Activated naive CD4-positive, alpha-beta T cell treated with anti-CD3 and anti-CD28 coated beads for 36 hours (primary cell): Measurements from ENCODE around the gene CIAO2A. TPM values are rescaled to one million over a fixed set of nuclear protein-coding genes. Genes with fewer than 3 reads are reported as not detected.
"Not testable (repeated sequence)": the region's sequence is repeated elsewhere in the genome, so short reads cannot be mapped to it uniquely, and the experiment has no call there.

ENCODE experiments used
- CTCF ChIA-PET: fragments of 350-600 bp; sonication (Branson Sonifier 250); formaldehyde crosslinking; loops from one replicate; lab custom pipeline; 2021; ENCODE audit warnings: antibody characterized with exemption; lab: Charles Lee
- DNase-seq: peaks from one replicate; pipeline ENCODE4 v3.0.0-alpha.2; 2020
- H3K27ac Mint-ChIP-seq: one replicate; pipeline ENCODE4 v1.8.0; 2021; ENCODE audit warnings: mild to moderate bottlenecking, mixed read lengths
- H3K27me3 Mint-ChIP-seq: one replicate; pipeline ENCODE4 v1.8.0; 2021; ENCODE audit warnings: low read depth, mixed read lengths
- H3K36me3 Mint-ChIP-seq: one replicate; pipeline ENCODE4 v1.8.0; 2021; ENCODE audit warnings: low read depth, mixed read lengths
- H3K4me1 Mint-ChIP-seq: one replicate; pipeline ENCODE4 v1.8.0; 2021; ENCODE audit warnings: low read depth, mixed read lengths
- H3K4me3 Mint-ChIP-seq: one replicate; pipeline ENCODE4 v1.8.0; 2021; ENCODE audit warnings: mild to moderate bottlenecking, moderate library complexity, mixed read lengths
- H3K9me3 Mint-ChIP-seq: one replicate; pipeline ENCODE4 v1.8.0; 2021; ENCODE audit warnings: mixed read lengths
- intact Hi-C: fragments of 100-400 bp; cut with micrococcal nuclease; formaldehyde crosslinking; loops from one replicate; pipeline ENCODE4 v1.15.1; 2023
- total RNA-seq, 2 experiments: library from RNA; stranded (reverse); gene quantifications; one replicate each; pipeline ENCODE4 v1.2.3, GENCODE V29; 2021

The CIAO2A gene
- total RNA-seq, 2 experiments from 2014 or later, result 105 TPM

DNA sequence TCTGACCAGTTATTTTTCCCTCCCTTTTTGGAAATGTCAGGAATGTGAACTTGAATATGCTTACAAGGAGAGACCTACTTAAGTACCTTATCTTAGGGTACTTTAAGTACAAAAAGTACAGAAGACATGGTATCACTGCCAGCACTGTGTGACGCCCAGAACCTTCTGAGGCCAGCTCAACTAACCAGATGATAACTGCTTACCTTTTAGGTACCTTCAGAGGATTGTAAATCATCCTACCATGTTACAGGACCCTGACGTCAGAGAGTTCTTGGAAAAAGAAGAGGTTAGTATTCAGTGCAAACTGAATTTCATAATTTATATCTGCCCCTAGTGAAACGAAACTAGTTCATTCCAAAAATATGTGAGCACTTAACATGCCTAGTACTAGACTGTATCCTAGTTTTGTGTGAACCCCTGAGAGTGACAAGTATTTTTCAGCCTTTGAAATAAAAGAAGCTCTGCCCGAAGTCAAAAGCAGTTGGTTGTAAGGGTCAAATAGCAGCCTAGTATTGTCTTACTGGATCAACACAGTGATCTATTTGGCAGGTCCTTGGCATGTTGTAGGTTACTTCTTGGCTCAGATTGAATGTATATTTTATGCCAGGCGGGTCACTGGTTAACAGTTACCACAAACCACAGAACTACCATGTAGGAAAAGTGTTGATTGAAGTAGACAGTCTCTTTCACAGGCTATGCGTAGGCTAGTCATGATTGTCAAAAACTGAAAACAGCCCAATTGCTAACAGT, 34.1 kb upstream of the CIAO2A start:
- H3K36me3 Mint-ChIP-seq, result peaks cover 41% of the 10 kb centered on the region
- no peaks in the 10 kb centered on the region for H3K4me1 Mint-ChIP-seq
- DNase-seq, result no peak
- H3K27ac Mint-ChIP-seq, result no peak overlapping the region
- H3K4me3 Mint-ChIP-seq, result no peak overlapping the region
- CTCF ChIA-PET, result interaction anchor here (0.6 kb wide), 1 partner anchor 554 kb away, joined by 5 read pairs; no protein-coding TSS in a partner anchor
- no peaks in the 10 kb centered on the region for H3K27me3 Mint-ChIP-seq
- H3K9me3 Mint-ChIP-seq, result no peaks in the 10 kb centered on the region
- intact Hi-C loops, result no loop called here

DNA sequence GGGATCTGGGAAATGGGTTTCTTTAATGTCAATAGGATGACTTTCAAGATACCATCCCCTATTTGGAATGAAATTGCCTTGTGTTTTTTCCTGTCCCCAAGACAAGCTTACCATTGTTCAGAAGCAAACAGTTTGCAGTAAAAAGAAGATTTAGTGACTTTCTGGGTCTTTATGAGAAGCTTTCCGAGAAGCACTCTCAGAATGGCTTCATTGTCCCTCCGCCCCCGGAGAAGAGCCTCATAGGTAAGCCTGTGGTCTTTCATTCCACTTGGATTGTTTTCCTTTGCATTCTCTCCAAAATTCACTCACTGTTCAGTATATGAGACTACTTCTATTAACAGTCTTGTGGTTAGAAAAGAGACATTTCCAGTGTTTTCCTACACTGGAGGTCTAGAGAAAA, 32.3 kb upstream of the CIAO2A start:
- Mint-ChIP-seq H3K9me3 (no peaks in the 10 kb centered on the region), H3K36me3 (peaks cover 30% of the 10 kb centered on the region), H3K27ac (no peak overlapping the region), H3K4me1 (no peaks in the 10 kb centered on the region), H3K27me3 (no peaks in the 10 kb centered on the region), H3K4me3 (no peak overlapping the region)
- CTCF ChIA-PET, result no interaction called here
- no peak for DNase-seq
- intact Hi-C loops, result no loop called here

DNA sequence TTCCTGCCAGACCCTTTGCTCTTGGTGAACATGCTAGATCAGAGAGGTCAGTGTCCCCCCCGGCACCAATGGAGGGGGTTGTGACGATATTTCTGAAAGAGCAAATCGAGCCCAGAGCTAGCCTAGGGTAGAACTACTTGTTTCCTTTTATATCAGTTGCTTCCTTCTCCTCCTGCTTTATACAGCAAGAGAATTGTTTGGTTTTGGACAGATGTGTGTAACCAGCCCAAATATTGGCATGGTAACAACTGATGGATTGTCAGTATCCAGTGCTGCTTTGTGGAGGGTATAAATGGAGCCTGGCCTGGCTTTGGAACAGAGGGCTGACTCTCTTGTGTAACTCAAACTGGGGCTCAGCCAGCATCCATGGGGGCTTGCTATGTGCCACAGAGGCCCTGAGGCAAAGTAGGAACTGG, 29.3 kb upstream of the CIAO2A start:
- no peak overlapping the region for H3K27ac Mint-ChIP-seq
- H3K4me3 Mint-ChIP-seq, result no peak overlapping the region
- no peaks in the 10 kb centered on the region for H3K9me3 Mint-ChIP-seq
- no peaks in the 10 kb centered on the region for H3K27me3 Mint-ChIP-seq
- no peak for DNase-seq
- no peaks in the 10 kb centered on the region for H3K4me1 Mint-ChIP-seq
- intact Hi-C loops, result no loop called here
- H3K36me3 Mint-ChIP-seq, result peaks cover 30% of the 10 kb centered on the region
- CTCF ChIA-PET, result interaction anchor here (0.7 kb wide), 1 partner anchor 30 kb away, joined by 3 read pairs; no protein-coding TSS in a partner anchor

DNA sequence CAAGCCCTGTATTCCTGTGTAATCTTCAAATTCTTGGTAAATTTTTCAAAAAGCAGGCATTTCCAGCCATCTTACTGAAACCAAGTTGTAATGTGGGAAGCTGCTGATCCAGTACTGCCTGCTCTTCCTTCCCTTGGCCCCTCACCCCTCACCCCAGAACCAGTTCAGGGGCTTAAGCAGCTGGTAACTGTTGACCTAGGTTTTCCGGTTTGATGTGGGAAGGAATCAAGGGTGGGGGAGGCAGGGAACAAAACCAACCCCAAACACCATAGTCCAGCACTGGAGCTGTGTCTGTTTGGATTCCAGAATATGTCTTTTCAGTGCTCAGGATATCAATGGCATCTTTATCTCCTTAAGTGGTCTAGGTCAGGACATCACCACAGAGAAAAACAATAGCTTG, 28.8 kb upstream of the CIAO2A start:
- intact Hi-C loops, result no loop called here
- Mint-ChIP-seq H3K9me3 (no peaks in the 10 kb centered on the region), H3K4me3 (no peak overlapping the region), H3K4me1 (no peaks in the 10 kb centered on the region), H3K36me3 (peaks cover 28% of the 10 kb centered on the region), H3K27ac (no peak overlapping the region), H3K27me3 (no peaks in the 10 kb centered on the region)
- CTCF ChIA-PET, result no interaction called here
- no peak for DNase-seq

DNA sequence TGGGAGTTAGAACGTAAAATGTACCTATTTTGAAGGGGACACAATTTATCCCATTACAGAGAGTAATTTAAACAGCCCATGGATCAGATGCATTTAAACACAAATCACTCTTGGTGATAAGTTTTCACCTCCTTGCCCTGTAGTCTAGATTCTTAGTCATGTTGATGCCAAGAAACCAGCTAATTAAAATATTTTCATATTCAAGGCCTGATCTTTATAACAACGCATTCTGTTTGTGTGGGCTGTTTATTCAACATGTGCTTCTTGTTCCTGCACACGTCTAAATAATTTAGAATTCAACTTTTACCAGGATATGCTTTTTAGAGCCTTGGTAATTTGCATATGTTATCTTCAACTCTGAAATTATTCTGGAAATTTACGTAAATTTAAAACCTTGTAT, 28.0 kb upstream of the CIAO2A start:
- H3K9me3 Mint-ChIP-seq, result no peaks in the 10 kb centered on the region

DNA sequence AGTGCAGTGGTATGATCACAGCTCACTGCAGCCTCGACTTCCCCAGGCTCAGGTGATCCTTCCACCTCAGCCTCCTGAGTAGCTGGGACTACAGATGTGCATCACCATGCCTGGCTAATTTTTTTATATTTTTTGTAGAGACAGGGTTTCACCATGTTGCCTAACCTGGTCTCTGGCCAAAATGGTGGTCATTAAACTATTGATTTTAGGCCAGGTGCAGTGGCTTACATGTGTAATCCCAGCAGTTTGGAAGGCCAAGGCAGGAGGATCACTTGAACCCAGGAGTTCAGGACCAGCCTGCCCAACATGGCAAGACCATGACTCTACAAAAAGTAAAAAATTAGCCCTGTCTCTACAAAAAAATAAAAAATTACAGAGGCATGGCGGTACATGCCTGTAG, 26.7 kb upstream of the CIAO2A start:
- H3K4me1 Mint-ChIP-seq, H3K4me3 Mint-ChIP-seq, DNase-seq, H3K27ac Mint-ChIP-seq, intact Hi-C loops, CTCF ChIA-PET, H3K9me3 Mint-ChIP-seq, H3K27me3 Mint-ChIP-seq: not testable (repeated sequence)
- peaks cover 21% of the 10 kb centered on the region for H3K36me3 Mint-ChIP-seq

More for the DNA sequence above, 28.0 kb upstream of the CIAO2A start:
- Mint-ChIP-seq H3K27ac (no peak overlapping the region), H3K4me3 (no peak overlapping the region), H3K27me3 (no peaks in the 10 kb centered on the region), H3K36me3 (peaks cover 25% of the 10 kb centered on the region), H3K4me1 (no peaks in the 10 kb centered on the region)
- no peak for DNase-seq
- CTCF ChIA-PET, result no interaction called here
- intact Hi-C loops, result no loop called here

DNA sequence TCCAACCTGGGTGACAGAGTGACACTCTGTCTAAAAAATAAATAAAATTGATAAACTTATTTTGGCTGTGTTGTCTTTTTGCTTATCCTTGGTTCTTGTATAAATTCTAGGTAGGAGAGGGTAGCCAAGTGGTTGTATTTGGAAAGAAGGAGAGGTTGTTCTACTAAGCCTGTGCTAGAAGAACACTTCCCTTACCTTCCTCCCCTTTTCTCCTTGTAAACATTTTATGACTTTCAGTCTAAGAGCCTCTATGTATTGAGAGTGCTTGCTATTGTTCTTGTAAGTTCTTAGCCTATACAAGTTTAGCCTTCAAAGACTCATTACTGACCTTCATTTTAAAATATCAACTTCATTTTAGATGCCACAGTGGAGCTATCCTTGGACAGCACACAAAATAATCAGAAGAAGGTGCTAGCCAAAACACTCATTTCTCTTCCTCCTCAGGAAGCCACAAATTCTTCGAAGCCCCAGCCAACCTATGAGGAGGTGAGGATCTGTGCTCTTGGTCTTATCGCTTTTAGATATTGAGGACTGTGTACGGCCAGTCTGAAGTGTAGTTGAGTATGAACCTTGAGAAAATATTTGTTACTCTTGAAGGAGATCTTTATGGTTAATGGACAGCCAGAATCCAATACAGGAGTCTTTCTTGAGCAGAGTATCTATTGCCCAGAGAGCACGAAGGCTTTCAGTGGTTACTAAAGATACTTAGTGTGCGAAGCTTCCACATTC, 24.3 kb upstream of the CIAO2A start:
- no peaks in the 10 kb centered on the region for H3K27me3 Mint-ChIP-seq
- H3K4me3 Mint-ChIP-seq, result no peak overlapping the region
- no peak for DNase-seq
- H3K36me3 Mint-ChIP-seq, result peaks cover 24% of the 10 kb centered on the region
- intact Hi-C loops, result no loop called here
- no peaks in the 10 kb centered on the region for H3K9me3 Mint-ChIP-seq
- peaks cover 3% of the 10 kb centered on the region for H3K4me1 Mint-ChIP-seq
- CTCF ChIA-PET, result interaction anchor here (0.6 to 1.2 kb wide), 2 partner anchors 21 to 944 kb away, joined by 3 to 4 read pairs; no protein-coding TSS in a partner anchor
- no peak overlapping the region for H3K27ac Mint-ChIP-seq

DNA sequence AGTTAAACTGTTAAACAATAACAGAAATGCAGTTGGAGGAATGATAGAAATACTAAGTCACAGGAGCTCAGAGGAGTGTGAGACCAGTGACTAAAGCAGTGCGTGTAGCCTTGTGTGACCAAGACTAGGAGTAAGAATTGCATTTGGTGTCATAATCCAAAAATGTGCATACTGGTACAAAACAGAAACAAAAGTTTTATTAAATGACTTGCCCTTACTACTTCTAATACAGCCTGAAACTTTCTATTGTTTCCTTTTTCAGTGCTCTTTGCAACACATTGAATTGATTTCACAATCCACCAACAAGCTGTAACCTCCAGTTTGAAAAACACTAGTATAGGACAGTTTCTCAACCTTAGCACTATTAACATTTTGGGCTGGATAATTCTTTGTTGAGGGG, 19.3 kb upstream of the CIAO2A start:
- intact Hi-C loops, result no loop called here
- CTCF ChIA-PET, result interaction anchor here (0.6 kb wide), 1 partner anchor 544 kb away, joined by 4 read pairs; no protein-coding TSS in a partner anchor
- DNase-seq, result no peak
- H3K36me3 Mint-ChIP-seq, result peaks cover 19% of the 10 kb centered on the region
- peak overlapping the region; percentile 67 for H3K27ac Mint-ChIP-seq
- H3K4me3 Mint-ChIP-seq, result no peak overlapping the region
- H3K9me3 Mint-ChIP-seq, result no peaks in the 10 kb centered on the region
- H3K4me1 Mint-ChIP-seq, result peaks cover 38% of the 10 kb centered on the region
- no peaks in the 10 kb centered on the region for H3K27me3 Mint-ChIP-seq

DNA sequence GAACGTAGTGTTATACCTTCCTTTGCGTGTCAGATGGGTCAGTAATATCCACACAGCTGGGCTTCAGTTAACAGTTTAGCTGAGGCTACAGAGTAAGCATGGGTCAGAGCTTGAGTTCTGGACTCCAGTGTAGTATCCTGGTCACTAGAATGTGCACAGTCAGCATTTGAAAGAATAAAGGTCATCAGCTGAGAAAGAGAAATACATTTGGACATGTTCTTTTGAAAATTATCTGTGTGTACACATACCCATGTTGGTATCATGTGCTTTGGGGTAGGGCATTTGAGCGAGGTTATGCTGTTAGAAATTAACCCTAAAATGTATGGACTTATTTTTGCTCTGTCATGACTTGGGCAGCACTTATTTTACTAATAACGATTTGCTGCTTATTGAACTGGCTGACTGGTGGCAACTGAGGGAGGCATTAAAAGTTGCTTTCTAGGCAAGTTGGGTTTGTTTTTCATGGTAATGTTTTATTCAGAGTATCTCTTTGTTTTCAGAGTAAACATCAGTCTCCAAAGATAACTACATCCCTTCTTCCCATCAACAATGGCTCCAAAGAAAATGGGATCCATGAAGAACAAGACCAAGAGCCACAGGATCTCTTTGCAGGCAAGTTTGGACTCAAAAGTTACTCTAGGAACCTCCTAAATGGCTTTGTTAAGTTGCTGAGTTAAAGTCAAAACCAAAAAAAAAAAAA, 18.6 kb upstream of the CIAO2A start:
- no peaks in the 10 kb centered on the region for H3K27me3 Mint-ChIP-seq
- peaks cover 16% of the 10 kb centered on the region for H3K36me3 Mint-ChIP-seq
- peak overlapping the region; percentile 67 for H3K27ac Mint-ChIP-seq

DNA sequence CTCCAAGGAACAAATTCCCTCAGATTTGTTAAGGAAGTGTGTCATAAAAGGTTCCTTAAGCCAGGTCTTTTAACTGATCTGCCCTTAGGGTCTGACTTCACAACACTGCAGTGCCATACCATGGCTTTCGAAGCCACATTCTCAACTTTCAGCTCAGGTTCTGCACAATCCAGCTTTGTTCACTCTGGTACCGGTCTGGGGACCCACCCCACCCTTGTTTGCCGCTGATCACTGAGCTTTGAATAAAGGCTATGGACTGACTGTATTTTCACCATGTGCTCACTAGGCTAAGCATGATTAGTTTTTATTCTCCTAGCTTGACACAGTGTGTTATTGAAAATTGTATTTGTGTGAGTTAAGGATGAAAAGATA, 18.0 kb upstream of the CIAO2A start:
- CTCF ChIA-PET, result interaction anchor here (0.5 to 2.0 kb wide), 2 partner anchors 43 to 316 kb away, joined by 3 to 6 read pairs; no protein-coding TSS in a partner anchor
- Mint-ChIP-seq H3K4me1 (peaks cover 42% of the 10 kb centered on the region), H3K9me3 (no peaks in the 10 kb centered on the region), H3K27me3 (no peaks in the 10 kb centered on the region), H3K4me3 (no peak overlapping the region), H3K27ac (peak overlapping the region; percentile 67), H3K36me3 (peaks cover 14% of the 10 kb centered on the region)
- no peak for DNase-seq
- intact Hi-C loops, result no loop called here

More for the DNA sequence above, 18.6 kb upstream of the CIAO2A start:
- CTCF ChIA-PET, result interaction anchor here (0.5 to 2.0 kb wide), 3 partner anchors 42 to 544 kb away, joined by 3 to 6 read pairs (median 4); no protein-coding TSS in a partner anchor
- Mint-ChIP-seq H3K4me1 (peaks cover 38% of the 10 kb centered on the region), H3K4me3 (no peak overlapping the region), H3K9me3 (no peaks in the 10 kb centered on the region)
- intact Hi-C loops, result no loop called here
- no peak for DNase-seq

DNA sequence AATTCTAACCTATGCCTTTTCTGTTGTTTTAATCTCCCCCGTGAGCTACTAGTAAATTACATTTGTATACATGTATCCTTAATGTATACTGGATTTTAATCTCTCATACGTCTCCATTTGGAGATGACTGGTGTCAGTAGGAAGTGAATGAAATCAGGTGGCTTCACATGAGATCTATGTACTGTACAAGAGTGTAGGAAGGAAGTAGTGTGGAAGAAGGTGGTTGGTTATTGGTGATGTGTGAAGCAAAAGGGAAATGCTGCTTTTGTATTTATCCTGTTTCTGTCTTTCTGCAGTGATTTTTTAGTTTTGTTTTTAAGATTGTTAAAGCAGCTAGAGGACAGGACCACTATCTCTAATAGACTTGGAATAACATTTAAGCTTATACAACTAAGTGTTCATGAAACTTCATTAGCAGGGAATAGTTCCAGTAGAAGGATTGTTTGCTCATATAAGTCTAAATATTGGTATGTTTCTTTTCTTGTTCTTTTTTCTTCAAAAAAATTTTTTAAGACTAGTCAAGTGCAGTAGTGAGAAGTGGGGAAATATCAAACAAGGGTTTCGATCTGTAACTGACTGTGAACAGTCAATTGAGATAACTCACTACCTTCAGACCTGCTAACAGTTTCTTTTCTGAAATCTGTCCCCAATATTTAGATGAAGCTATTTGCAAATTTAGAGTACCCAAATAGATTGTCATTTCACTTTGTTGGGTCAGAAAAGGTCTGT, 17.5 kb upstream of the CIAO2A start:
- no peaks in the 10 kb centered on the region for H3K9me3 Mint-ChIP-seq
- H3K36me3 Mint-ChIP-seq, result peaks cover 14% of the 10 kb centered on the region
- no peaks in the 10 kb centered on the region for H3K27me3 Mint-ChIP-seq
- CTCF ChIA-PET, result interaction anchor here (2.0 kb wide), 1 partner anchor 43 kb away, joined by 6 read pairs; no protein-coding TSS in a partner anchor
- H3K4me1 Mint-ChIP-seq, result peaks cover 46% of the 10 kb centered on the region
- intact Hi-C loops, result no loop called here
- no peak overlapping the region for H3K27ac Mint-ChIP-seq
- no peak for DNase-seq
- no peak overlapping the region for H3K4me3 Mint-ChIP-seq
